Measurements from ENCODE around the gene ZFP90. TPM values are rescaled to one million over a fixed set of nuclear protein-coding genes. Genes with fewer than 3 reads are reported as not detected.
"Not testable (repeated sequence)": the region's sequence is repeated elsewhere in the genome, so short reads cannot be mapped to it uniquely, and the experiment has no call there.

ZFP90 gene
- 10 to 100 TPM; 35.2 to 36.5 TPM for total RNA-seq

DNA sequence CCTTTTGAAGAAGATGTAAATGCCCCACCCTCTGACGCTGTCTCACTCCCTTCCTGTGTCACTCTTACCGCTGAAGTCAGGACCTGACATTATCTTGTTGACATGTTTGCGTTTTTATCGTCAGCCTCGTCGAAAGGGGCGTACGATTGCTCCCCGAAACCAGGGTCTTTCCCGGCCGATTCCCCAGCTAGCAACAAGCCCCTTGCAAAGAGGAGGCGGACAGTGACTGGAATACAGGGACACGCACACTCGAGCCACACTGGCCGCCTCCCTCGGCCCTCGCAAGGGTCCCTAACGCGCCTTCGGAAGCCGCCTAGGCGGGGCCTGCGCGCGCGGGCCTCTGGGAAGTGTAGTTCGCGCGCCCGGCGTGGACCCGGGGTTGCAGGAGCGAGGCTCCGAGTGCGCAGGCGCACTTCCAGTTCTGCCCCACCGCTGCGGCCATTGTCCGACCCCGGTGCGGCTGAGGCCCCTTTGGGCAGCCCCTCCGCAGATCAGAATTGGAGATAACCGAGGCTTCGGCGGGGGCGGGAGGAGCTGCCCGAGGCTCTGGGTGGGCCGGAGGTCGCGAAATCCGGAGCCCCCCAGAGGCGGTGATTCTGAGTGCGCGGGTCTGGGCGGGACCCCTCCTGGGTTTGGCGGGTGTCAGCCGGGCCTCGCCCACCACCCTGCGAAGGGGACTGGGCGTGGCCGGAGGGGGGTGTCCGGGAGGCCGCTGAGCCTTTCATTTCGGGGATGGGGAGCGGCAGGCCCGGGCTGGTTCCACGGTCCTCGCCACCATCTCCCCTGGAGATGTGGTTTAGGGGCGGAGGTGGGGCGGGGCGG, at the start of gene ZFP90:
ZFP90 (plus strand) TSS at position 412 of the 822 bp plus-strand sequence. CDS start 502 bp downstream, outside the sequence.
- ChIA-PET POLR2A (interaction anchor here (0.7 to 2.3 kb wide), 10 partner anchors 9 to 58 kb away, joined by 3 to 20 read pairs (median 4); no protein-coding TSS in a partner anchor), CTCF (interaction anchor here (1.0 to 3.6 kb wide), 3 partner anchors 9 to 18 kb away, joined by 3 to 22 read pairs (median 5); no protein-coding TSS in a partner anchor)
- Mint-ChIP-seq H3K4me1 (peaks cover 19% of the 10 kb centered on the region), H3K27me3 (no peaks in the 10 kb centered on the region), H3K27ac (peak within 1 kb of the TSS; percentile 95), H3K9me3 (peaks cover 26% of the 10 kb centered on the region), H3K4me3 (peak within 1 kb of the TSS; percentile 90), H3K36me3 (ENCODE audit: low read depth) (peaks cover 58% of the 10 kb centered on the region)
- peak; percentile 88 for DNase-seq

DNA sequence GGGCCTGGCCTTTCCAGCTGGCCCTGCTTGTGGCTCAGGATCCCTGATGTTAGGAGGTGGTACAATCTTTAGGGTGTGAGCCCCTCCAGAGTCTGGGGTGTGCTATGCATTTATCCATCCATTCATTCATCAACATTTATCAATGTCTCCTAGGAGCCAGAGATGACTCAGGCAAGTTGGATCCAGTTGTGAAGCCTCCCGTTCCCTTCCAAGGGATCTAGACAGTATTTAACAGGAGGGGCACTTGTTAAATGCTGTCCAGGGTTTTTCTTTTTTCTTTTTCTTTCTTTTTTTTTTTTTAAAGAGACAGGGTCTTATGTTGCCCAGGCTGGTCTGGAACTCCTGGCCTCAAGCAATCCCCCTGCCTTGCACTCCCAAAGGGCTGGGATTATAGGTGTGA, 48.7 kb upstream of the ZFP90 start:
- no peak overlapping the region for H3K4me3 Mint-ChIP-seq
- POLR2A ChIA-PET, result no interaction called here
- CTCF ChIA-PET, result no interaction called here
- H3K4me1 Mint-ChIP-seq, result no peaks in the 10 kb centered on the region
- DNase-seq, result no peak
- no peaks in the 10 kb centered on the region for H3K36me3 Mint-ChIP-seq (ENCODE audit: low read depth)
- peaks cover 9% of the 10 kb centered on the region for H3K27me3 Mint-ChIP-seq
- no peaks in the 10 kb centered on the region for H3K9me3 Mint-ChIP-seq
- H3K27ac Mint-ChIP-seq, result no peak overlapping the region

DNA sequence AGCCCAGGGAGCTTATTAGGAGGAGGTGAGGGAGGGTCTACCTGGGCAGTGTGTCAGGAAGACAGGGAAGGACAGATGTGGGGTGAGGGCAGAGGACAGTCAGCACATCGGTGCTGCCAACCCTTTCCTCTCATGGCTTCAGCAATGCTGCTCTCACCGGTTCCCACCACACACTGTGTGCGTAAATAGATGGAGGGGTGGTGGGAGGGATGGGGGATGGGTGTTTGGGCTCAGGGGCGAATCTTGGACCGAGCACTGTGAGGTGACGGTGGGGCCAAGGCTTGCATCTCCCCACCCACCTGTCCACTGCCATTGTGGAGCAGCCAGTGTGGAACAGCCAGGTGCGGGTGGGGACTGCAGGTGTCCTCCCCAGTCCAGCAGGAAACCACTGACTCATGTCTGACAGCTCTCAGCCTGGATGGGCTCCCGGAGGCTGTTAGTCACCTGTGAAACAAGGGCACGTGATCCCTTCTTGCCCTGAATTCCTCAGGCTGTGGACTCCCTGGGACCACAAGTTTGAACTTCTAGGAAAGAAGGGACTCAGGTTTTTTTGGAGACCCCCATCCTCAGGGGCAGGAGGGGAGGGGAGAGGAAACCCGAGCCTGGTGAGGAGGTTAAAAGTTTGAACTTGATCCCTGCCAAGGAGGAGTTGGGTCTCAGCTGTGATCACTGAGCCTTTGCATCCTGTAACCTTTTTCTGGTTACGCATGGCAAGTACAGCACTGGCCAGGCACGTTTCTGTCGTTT, 48.1 kb upstream of the ZFP90 start:
- H3K9me3 Mint-ChIP-seq, result no peaks in the 10 kb centered on the region
- DNase-seq, result no peak
- no peak overlapping the region for H3K4me3 Mint-ChIP-seq
- H3K36me3 Mint-ChIP-seq (ENCODE audit: low read depth), result no peaks in the 10 kb centered on the region
- CTCF ChIA-PET, result no interaction called here
- H3K27ac Mint-ChIP-seq, result no peak overlapping the region
- POLR2A ChIA-PET, result no interaction called here
- peaks cover 7% of the 10 kb centered on the region for H3K27me3 Mint-ChIP-seq
- H3K4me1 Mint-ChIP-seq, result no peaks in the 10 kb centered on the region

DNA sequence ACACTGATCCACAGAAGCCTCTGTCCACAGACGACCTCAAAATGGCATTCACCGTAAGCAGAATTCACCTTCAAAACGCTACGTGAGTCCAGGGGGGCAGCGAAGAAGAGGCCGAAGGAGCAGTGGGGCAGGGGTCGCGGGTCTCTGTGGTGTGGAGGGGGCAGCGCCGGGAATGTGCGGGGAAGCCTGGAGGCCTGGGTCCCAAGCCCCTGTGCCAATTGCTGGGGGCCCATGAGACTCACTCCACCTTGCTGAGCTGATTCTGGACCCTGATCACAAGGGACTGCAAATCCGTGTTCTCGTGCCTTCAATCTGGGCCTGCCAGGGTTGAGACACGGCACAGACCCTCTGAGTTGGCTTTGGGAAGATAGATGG, 47.5 kb upstream of the ZFP90 start:
- Mint-ChIP-seq H3K27me3 (peaks cover 7% of the 10 kb centered on the region), H3K27ac (no peak overlapping the region), H3K4me3 (no peak overlapping the region), H3K4me1 (no peaks in the 10 kb centered on the region), H3K36me3 (ENCODE audit: low read depth) (no peaks in the 10 kb centered on the region), H3K9me3 (no peaks in the 10 kb centered on the region)
- DNase-seq, result no peak
- ChIA-PET POLR2A (no interaction called here), CTCF (no interaction called here)

DNA sequence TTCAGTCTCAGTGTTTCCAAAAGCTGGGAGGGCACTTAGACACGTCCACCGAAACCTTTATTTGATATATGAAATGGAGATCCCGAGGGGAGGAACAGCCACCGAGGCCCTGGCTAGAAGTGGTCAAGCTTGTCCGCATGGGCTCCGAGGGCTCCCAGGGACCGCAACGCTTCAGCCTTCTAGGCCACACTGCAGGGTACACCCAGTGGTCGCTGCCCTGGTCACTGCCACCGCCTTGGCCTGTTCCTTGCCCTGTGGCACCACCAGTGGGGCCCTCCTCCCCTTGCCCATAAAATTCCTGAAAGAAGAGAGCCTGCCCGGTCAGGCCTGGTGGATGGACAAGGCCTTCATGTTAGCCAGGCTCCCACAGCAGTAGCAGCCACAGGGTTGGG, 46.9 kb upstream of the ZFP90 start:
- H3K4me3 Mint-ChIP-seq, result no peak overlapping the region
- H3K9me3 Mint-ChIP-seq, result no peaks in the 10 kb centered on the region
- H3K4me1 Mint-ChIP-seq, result no peaks in the 10 kb centered on the region
- H3K36me3 Mint-ChIP-seq (ENCODE audit: low read depth), result no peaks in the 10 kb centered on the region
- peaks cover 5% of the 10 kb centered on the region for H3K27me3 Mint-ChIP-seq
- no peak for DNase-seq
- ChIA-PET POLR2A (no interaction called here), CTCF (no interaction called here)
- H3K27ac Mint-ChIP-seq, result no peak overlapping the region

DNA sequence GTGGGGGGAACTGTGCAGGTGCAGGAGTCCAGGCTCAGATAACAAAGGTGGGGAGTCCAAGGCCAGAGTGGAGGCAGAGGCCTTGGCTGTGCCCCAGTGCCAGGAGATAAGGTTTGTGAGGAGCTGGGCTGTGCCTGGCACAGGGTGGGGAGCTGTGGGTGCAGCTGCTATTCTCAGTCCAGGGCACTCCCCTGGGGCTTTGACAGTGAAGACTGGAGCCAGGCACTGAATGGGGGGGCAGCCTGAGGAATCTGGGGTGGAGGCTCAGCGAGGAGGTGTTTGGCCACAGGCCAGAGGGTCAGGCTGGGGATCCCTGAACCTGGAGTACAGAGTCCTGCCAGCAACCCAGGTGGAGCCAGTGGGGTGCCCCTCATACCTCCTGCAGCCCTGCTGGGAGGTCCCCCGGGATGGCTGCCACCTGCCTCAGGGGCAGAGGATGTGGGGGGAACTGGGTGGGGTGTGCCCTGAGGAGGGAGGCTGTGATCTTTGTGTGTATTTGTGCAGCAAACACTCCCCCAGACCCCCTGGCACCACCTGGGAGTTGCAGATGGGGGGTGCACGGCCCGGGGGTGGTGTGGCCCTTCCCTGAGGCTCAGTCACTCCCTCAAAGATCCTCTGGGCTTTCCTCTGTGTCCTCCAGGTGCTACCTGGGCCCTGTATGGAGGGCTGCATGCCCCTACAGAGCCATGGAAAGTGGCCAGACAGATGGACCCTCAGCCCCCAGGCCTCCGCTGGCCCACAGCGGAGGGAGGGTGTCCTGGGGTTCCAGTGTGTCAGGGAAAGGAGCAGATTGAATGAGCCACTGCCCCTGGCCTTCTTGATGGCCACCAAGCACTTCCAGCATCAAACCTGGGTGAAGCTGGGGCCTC, 46.3 kb upstream of the ZFP90 start:
- ChIA-PET CTCF (no interaction called here), POLR2A (no interaction called here)
- no peak for DNase-seq
- H3K4me1 Mint-ChIP-seq, result no peaks in the 10 kb centered on the region
- H3K4me3 Mint-ChIP-seq, result no peak overlapping the region
- H3K27me3 Mint-ChIP-seq, result peaks cover 4% of the 10 kb centered on the region
- no peaks in the 10 kb centered on the region for H3K9me3 Mint-ChIP-seq
- H3K36me3 Mint-ChIP-seq (ENCODE audit: low read depth), result no peaks in the 10 kb centered on the region
- no peak overlapping the region for H3K27ac Mint-ChIP-seq

DNA sequence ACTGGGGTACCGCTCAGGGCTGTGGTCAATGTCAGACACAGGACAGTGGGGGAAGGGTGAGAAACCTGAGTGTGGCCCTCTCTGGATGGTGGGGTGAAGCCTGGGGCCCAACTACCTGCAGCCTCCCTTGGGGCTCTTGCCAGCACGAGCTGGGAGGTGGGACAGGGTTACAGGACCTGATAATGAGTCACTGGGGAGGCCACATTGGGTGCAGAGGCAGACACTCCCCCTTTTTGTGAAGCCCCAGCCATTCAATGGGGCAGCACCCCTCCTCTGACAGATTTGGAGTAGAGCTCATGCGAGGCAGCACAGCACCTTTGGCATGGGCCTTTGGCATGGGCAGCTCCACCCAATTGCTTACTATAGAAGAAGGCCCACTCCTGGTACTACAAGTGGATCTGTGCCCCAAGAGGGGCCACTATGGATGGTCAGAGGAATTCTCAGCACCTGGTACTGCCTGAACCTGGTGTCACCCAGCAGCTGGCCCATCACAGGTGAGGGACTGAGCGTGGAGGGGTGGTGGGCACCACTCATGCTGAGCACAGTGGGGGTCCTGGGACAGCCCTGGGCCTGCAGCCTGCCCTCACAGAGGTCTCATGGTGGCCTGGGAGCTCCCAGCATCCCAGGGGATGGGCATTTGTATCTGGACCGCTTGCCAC, 45.5 kb upstream of the ZFP90 start:
- DNase-seq, result no peak
- ChIA-PET CTCF (no interaction called here), POLR2A (no interaction called here)
- Mint-ChIP-seq H3K27me3 (peaks cover 3% of the 10 kb centered on the region), H3K4me1 (no peaks in the 10 kb centered on the region), H3K4me3 (no peak overlapping the region), H3K27ac (no peak overlapping the region), H3K36me3 (ENCODE audit: low read depth) (no peaks in the 10 kb centered on the region), H3K9me3 (no peaks in the 10 kb centered on the region)

DNA sequence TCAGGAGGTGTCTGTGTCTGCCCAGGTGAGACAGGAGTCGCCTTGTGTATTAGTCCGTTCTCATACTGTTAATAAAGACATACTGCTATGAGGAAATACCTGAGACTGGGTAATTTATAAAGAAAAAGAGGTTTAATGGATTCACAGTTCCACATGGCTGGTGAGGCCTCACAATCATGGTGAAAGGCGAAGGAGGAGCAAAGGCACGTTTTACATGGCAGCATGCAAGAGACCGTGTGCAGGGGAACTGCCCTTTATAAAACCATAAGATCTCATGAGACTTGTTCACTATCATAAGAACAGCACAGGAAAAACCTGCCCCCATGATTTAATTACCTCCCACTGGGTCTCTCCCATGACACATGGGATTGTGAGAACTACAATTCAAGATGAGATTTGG, 44.8 kb upstream of the ZFP90 start:
- H3K27me3 Mint-ChIP-seq; DNase-seq; H3K9me3 Mint-ChIP-seq; POLR2A ChIA-PET; H3K27ac Mint-ChIP-seq; H3K4me3 Mint-ChIP-seq; H3K36me3 Mint-ChIP-seq (ENCODE audit: low read depth); H3K4me1 Mint-ChIP-seq; CTCF ChIA-PET: not testable (repeated sequence)

DNA sequence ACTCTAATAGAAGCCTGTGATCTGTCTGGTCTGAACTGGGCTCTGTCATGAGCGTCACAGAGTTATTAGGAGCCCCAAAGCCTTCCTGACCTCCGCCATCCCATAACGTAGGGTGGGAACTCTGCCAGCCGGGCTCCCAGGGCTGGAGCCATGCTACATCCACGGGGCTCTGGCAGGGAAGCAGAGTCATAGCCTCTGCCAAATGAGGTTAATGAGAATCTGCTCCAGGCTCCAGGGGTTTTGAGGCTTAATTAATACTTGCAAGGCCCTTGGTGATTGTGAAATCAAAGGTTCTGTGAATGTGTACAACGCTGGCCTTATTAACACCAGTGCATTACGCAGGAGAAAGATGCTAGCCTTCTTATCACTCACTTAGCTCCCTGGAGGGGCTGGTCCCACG, 42.4 kb upstream of the ZFP90 start:
- no peak overlapping the region for H3K4me3 Mint-ChIP-seq
- ChIA-PET CTCF (no interaction called here), POLR2A (no interaction called here)
- H3K27me3 Mint-ChIP-seq, result peaks cover 2% of the 10 kb centered on the region
- no peaks in the 10 kb centered on the region for H3K4me1 Mint-ChIP-seq
- DNase-seq, result no peak
- H3K27ac Mint-ChIP-seq, result no peak overlapping the region
- no peaks in the 10 kb centered on the region for H3K9me3 Mint-ChIP-seq
- H3K36me3 Mint-ChIP-seq (ENCODE audit: low read depth), result no peaks in the 10 kb centered on the region

DNA sequence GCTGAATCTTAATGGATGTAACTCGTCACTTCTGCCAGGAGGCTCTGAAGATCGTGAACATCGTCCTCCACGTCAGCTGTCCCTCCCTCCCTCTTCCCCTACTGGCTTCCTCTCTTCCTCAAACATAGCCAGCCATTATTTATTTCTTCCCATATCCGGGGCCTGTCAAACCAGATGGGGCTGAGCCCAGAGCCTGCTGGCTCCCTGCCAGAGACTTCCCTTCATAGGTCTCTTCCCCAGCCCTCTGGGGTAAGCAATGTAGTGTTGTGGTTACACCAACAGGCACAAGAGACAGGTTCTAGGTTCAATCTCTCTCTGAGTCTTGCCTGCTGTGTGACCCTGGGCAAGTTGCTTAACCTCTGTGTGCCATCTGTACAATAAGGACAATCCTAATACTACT, 40.1 kb upstream of the ZFP90 start:
- peaks cover 2% of the 10 kb centered on the region for H3K27me3 Mint-ChIP-seq
- DNase-seq, result no peak
- POLR2A ChIA-PET, result no interaction called here
- H3K4me3 Mint-ChIP-seq, result no peak overlapping the region
- no peaks in the 10 kb centered on the region for H3K9me3 Mint-ChIP-seq
- H3K4me1 Mint-ChIP-seq, result no peaks in the 10 kb centered on the region
- no peaks in the 10 kb centered on the region for H3K36me3 Mint-ChIP-seq (ENCODE audit: low read depth)
- CTCF ChIA-PET, result no interaction called here
- no peak overlapping the region for H3K27ac Mint-ChIP-seq

DNA sequence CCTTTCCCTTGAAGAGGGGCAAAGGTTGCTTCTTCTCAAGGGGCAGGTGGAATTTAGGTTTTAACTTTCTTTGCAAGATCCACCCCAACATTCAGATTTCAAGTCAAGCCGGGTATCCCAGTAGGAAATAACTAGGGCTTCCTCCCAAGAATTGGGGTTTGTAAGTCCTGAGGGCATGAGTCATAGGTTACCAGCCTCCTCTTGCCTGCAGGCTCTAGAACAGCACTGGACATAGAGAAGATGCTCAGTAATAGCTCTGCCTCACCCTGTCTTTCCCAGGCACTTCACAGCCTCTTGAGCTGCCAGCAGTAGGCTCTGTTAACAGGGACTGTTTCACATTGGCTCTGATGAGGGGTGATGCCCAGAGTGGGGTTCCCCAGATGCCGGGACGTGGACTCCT, 35.8 kb upstream of the ZFP90 start:
- ChIA-PET POLR2A (no interaction called here), CTCF (no interaction called here)
- Mint-ChIP-seq H3K27ac (no peak overlapping the region), H3K36me3 (ENCODE audit: low read depth) (no peaks in the 10 kb centered on the region), H3K9me3 (no peaks in the 10 kb centered on the region), H3K27me3 (peaks cover 11% of the 10 kb centered on the region), H3K4me1 (no peaks in the 10 kb centered on the region), H3K4me3 (no peak overlapping the region)
- DNase-seq, result no peak

DNA sequence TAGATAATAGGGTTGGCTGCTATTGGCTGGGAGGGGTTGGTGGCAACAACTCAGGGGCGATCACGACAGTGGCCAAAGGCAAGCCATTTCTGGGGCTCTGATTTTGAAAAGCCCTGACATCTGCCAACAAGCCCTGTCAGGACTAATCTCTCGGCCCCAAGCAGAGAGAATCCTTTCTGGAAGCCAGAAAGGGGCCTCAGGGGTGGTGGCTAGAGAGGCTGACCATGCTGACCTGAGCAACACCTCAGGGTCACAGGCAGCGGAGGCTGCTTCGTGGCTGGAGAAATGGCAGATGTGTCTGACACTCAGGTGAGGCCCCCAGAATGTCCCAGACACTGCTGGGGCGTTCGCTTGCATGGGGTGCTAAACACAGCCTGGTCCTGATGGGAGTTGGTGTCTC, 35.0 kb upstream of the ZFP90 start:
- ChIA-PET POLR2A (no interaction called here), CTCF (interaction anchor here (1.4 kb wide), 1 partner anchor 17 kb away, joined by 4 read pairs; no protein-coding TSS in a partner anchor)
- Mint-ChIP-seq H3K9me3 (no peaks in the 10 kb centered on the region), H3K27me3 (peaks cover 18% of the 10 kb centered on the region), H3K27ac (no peak overlapping the region), H3K36me3 (ENCODE audit: low read depth) (no peaks in the 10 kb centered on the region), H3K4me1 (no peaks in the 10 kb centered on the region), H3K4me3 (no peak overlapping the region)
- DNase-seq, result no peak

Data from activated CD4-positive, alpha-beta memory T cell treated with anti-CD3 and anti-CD28 coated beads, Interleukin-2, amount 10 ng/mL, durations not matched to agents 7 days and 5 days (primary cell).